Spleen (tissue), 11 donors: Measurements from ENCODE around the gene ZNF620. TPM values are rescaled to one million over a fixed set of nuclear protein-coding genes. Genes with fewer than 3 reads are reported as not detected.
"Not testable (repeated sequence)": the region's sequence is repeated elsewhere in the genome, so short reads cannot be mapped to it uniquely, and the experiment has no call there.

Experiments used
- DNase-seq: peaks from one replicate; pipeline ENCODE4 v3.0.0-alpha.2; 2020
- H3K27ac ChIP-seq, 8 donors: fragments of 200-600 bp; sonication (generic) in 7 of 8; 1 replicate in 4 of 8; 2 replicates in 4 of 8; pipeline versions ENCODE4 v1.5.0 to v1.8.0; 2016 to 2021; ENCODE audit warnings: inconsistent platforms in 4 of 8, mild to moderate bottlenecking in 4 of 8, moderate library complexity in 1 of 8
- H3K27me3 ChIP-seq, 7 donors: fragments of 200-600 bp; sonication (generic) in 6 of 7; replicated peaks in 1 of 7; 1 replicate in 4 of 7; 2 replicates in 3 of 7; pipeline versions ENCODE4 v1.5.0 to v1.8.0; 2016 to 2021; ENCODE audit warnings: inconsistent platforms in 3 of 7, mild to moderate bottlenecking in 1 of 7
- H3K36me3 ChIP-seq, 6 donors: fragments of 200-600 bp; sonication (generic) in 5 of 6; 1 replicate in 4 of 6; 2 replicates in 2 of 6; pipeline versions ENCODE4 v1.5.0 to v1.8.0; 2016 to 2021; ENCODE audit warnings: inconsistent platforms in 2 of 6
- H3K4me1 ChIP-seq, 6 donors: fragments of 200-600 bp; sonication (generic) in 5 of 6; 1 replicate in 3 of 6; 2 replicates in 3 of 6; pipeline versions ENCODE4 v1.5.0 to v1.8.0; 2016 to 2021; ENCODE audit warnings: inconsistent platforms in 3 of 6
- H3K4me3 ChIP-seq, 8 donors: fragments of 200-600 bp; sonication (generic) in 7 of 8; 1 replicate in 4 of 8; 2 replicates in 4 of 8; pipeline versions ENCODE4 v1.5.0 to v1.8.0; 2016 to 2021; ENCODE audit warnings: inconsistent platforms in 4 of 8, mild to moderate bottlenecking in 4 of 8, moderate library complexity in 2 of 8
- H3K9me3 ChIP-seq, 8 donors: fragments of 200-600 bp; sonication (generic) in 7 of 8; 1 replicate in 4 of 8; 2 replicates in 4 of 8; pipeline versions ENCODE4 v1.5.0 to v1.8.0; 2016 to 2021; ENCODE audit warnings: inconsistent platforms in 4 of 8
- CTCF ChIP-seq, 11 experiments: fragments of 200-600 bp in 7 of 11; fragments of 450-650 bp in 4 of 11; sonication (generic) in 4 of 11; IDR thresholded peaks in 8 of 11; conservative IDR thresholded peaks in 3 of 11; 1 replicate in 7 of 11; 2 replicates in 4 of 11; pipeline versions ENCODE4 v1.4.0 to v1.8.0; 2016 to 2021; ENCODE audit warnings: antibody characterized with exemption in 11 of 11, inconsistent platforms in 4 of 11, mild to moderate bottlenecking in 1 of 11
- POLR2A ChIP-seq, 3 donors: fragments of 450-650 bp; IDR thresholded peaks; one replicate each; pipeline ENCODE4 v1.5.1; 2017; ENCODE audit warnings: antibody characterized with exemption in 3 of 3, mild to moderate bottlenecking in 1 of 3
- POLR2AphosphoS5 ChIP-seq, 3 donors: sonication (generic); formaldehyde crosslinking; IDR thresholded peaks; one replicate each; pipeline ENCODE4 v1.5.1; 2017; ENCODE audit warnings: antibody characterized with exemption in 3 of 3
- WGBS, 5 donors: extraction: QIAGEN DNeasy Blood & Tissue Kit in 3 of 5; methylation state at CpG; one replicate each; pipeline versions ENCODE4 v1.1.5 to v1.1.7; 2013 to 2018; 5-methylcytosine and 5-hydroxymethylcytosine counted together
- intact Hi-C: fragments of 100-400 bp; cut with DNase I; formaldehyde crosslinking; loops from one replicate; pipeline ENCODE4 v1.15.0; 2023; ENCODE audit warnings: low total_unique reads
- polyA plus RNA-seq, 3 donors: library from polyadenylated mRNA; stranded (reverse); fragments of 200-250 nt; gene quantifications; one replicate each; pipeline ENCODE4 v1.2.1, GENCODE V29; 2013
- total RNA-seq, 7 donors: library from RNA; depleted of rRNA in 3 of 7; stranded (reverse); fragments of >200 nt in 3 of 7; fragmentation: NEBNext Ultra II Directional in 4 of 7; extraction: Animal tissue kit (Norgen Biotek cat#: 25700) in 4 of 7; gene quantifications; one replicate each; pipeline versions ENCODE4 v1.1.0 to v1.2.1, GENCODE V29; 2016 to 2021
- donor health status: healthy with polysubstance abuse.
- donor health status: DM: no; HTN: no; CAD: no; lungs with moderate emphysema.
- donor health status: DM: no; HTN: no; CAD: no.
- donor health status: Bipolar disorder and iron deficiency.
- donor health status: healthy.
- donor health status: DM: no; HTN: no; CAD: no.
- donor health status: DM: yes; HTN: yes; CAD: no.

Gene ZNF620
- total and polyA plus RNA-seq, 10 donors: 1.2 to 7.4 (median 4.0) TPM

DNA sequence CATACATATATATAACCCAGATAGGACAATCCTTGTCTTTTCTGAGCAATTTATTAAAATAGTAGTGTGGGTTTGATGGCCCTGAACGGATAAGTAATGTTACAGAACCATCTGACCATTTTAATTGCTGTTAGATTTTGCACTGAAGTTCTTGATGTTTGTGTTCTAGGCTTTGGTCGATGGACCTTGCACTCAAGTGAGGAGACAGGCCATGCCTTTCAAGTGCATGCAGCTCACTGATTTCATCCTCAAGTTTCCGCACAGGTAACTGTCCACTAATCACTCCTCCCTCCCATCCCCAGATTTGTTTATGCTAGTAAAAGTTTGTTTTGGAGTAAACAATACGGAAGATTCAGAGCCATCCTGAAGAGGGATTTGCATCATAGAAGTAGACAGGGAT is 47.4 kb upstream of the ZNF620 start:
- 81 to 88% (median 87%) methylated on average over 4 of the region's 4 CpGs for WGBS, 5 donors
- peak overlapping the region in 4 of 8 donors; percentile 90 to 92 (median 90) for H3K27ac ChIP-seq
- DNase-seq: no peak
- H3K27me3 ChIP-seq: no peaks in the 10 kb centered on the region
- peaks cover 18 to 63% (median 39%) of the 10 kb centered on the region in 6 donors for H3K4me1 ChIP-seq
- intact Hi-C loops: loop anchor here (10.0 kb wide), 2 partner anchors 66 to 144 kb away; partner anchors contain the start of gene ZNF621
- H3K36me3 ChIP-seq: peaks cover 2 to 54% (median 53%) of the 10 kb centered on the region in 6 donors
- no peaks in the 10 kb centered on the region for H3K9me3 ChIP-seq
- no peak for TF ChIP-seq POLR2A (IDR thresholded peaks at IDR 0.05)
- TF ChIP-seq CTCF (IDR thresholded peaks at IDR 0.05 in 8 of 11, conservative IDR thresholded peaks at IDR 0.05 in 3 of 11): no peak
- no peak for TF ChIP-seq POLR2AphosphoS5 (IDR thresholded peaks at IDR 0.05)
- H3K4me3 ChIP-seq: peak overlapping the region in 6 of 8 donors; percentile 66 to 98 (median 84)

GRCh38 chr3:40460481-40460880 is 45.4 kb upstream of the ZNF620 start:
- WGBS, 5 donors: 74 to 91% (median 75%) methylated on average over 6 of the region's 6 CpGs
- H3K27ac ChIP-seq, H3K4me3 ChIP-seq, intact Hi-C loops, H3K9me3 ChIP-seq, DNase-seq, H3K27me3 ChIP-seq: not testable (repeated sequence)
- peaks cover 11 to 67% (median 33%) of the 10 kb centered on the region in 6 donors for H3K4me1 ChIP-seq
- peaks cover 2 to 74% (median 68%) of the 10 kb centered on the region in 6 donors for H3K36me3 ChIP-seq

DNA sequence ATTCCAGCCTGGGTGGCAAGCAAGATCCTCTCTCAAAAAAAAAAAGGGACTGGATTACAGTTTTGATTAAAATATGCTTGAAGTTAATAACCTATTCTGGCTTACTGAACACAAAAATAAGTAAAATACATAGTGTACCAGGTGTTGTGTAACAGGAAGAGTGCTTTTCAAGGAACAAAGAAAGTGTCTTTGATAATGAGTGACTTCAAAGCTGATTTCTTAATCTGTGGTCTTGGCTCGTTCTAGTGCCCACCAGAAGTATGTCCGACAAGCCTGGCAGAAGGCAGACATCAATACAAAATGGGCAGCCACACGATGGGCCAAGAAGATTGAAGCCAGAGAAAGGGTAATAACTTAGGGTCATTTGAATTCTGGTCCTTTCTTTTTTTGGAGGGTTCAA is 44.7 kb upstream of the ZNF620 start:
- TF ChIP-seq CTCF (IDR thresholded peaks at IDR 0.05 in 8 of 11, conservative IDR thresholded peaks at IDR 0.05 in 3 of 11): no peak
- no peak for TF ChIP-seq POLR2A (IDR thresholded peaks at IDR 0.05)
- no peak for TF ChIP-seq POLR2AphosphoS5 (IDR thresholded peaks at IDR 0.05)
- peaks cover 2 to 81% (median 68%) of the 10 kb centered on the region in 6 donors for H3K36me3 ChIP-seq

GRCh38 chr3:40462838-40463237 is 43.0 kb upstream of the ZNF620 start:
- 88 to 98% (median 97%) methylated on average over 7 of the region's 7 CpGs for WGBS, 5 donors
- H3K27me3 ChIP-seq, intact Hi-C loops, H3K27ac ChIP-seq, H3K9me3 ChIP-seq, H3K4me3 ChIP-seq, DNase-seq: not testable (repeated sequence)
- Histone ChIP-seq H3K36me3 (peaks cover 2 to 95% (median 68%) of the 10 kb centered on the region in 6 donors), H3K4me1 (peaks cover 10 to 54% (median 22%) of the 10 kb centered on the region in 6 donors)

More for the DNA sequence above, 44.7 kb upstream of the ZNF620 start:
- 46 to 77% (median 69%) methylated on average over 3 of the region's 3 CpGs for WGBS, 5 donors
- H3K27me3 ChIP-seq: no peaks in the 10 kb centered on the region
- H3K9me3 ChIP-seq: no peaks in the 10 kb centered on the region
- intact Hi-C loops: no loop called here
- no peak overlapping the region for H3K4me3 ChIP-seq
- no peak overlapping the region for H3K27ac ChIP-seq
- peaks cover 11 to 64% (median 30%) of the 10 kb centered on the region in 6 donors for H3K4me1 ChIP-seq
- DNase-seq: no peak

DNA sequence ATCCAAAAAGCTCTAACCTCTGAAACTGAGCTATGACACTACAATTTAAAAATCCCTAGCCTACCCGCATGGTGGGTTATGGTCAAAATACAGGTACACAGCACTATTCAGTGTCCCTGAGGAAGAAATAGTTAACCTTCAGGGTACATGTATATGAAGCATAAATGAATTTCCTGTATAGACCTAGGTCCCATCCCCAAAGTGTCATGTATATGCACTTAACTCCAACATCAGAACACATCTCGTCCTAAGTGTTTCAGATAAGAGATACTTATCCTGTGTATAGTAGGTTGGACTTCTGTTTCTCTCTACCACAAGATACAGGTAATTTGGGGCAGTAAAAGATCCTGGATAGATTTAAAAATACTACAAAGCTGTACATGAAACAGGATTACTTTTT is 42.3 kb upstream of the ZNF620 start:
- 92 to 97% (median 94%) methylated on average over 2 of the region's 2 CpGs for WGBS, 5 donors
- H3K4me3 ChIP-seq: no peak overlapping the region
- H3K27ac ChIP-seq: no peak overlapping the region
- TF ChIP-seq POLR2AphosphoS5 (IDR thresholded peaks at IDR 0.05) (no peak), CTCF (IDR thresholded peaks at IDR 0.05 in 8 of 11, conservative IDR thresholded peaks at IDR 0.05 in 3 of 11) (no peak), POLR2A (IDR thresholded peaks at IDR 0.05) (no peak)
- H3K36me3 ChIP-seq: peaks cover 2 to 91% (median 65%) of the 10 kb centered on the region in 6 donors
- peaks cover 2 to 47% (median 14%) of the 10 kb centered on the region in 6 donors for H3K4me1 ChIP-seq
- H3K27me3 ChIP-seq: no peaks in the 10 kb centered on the region
- no peaks in the 10 kb centered on the region for H3K9me3 ChIP-seq
- intact Hi-C loops: no loop called here
- no peak for DNase-seq
